Neural progenitor cell (in vitro differentiated cells): ENCODE data around the gene PYHIN1. TPM values are rescaled to one million over a fixed set of nuclear protein-coding genes. Genes with fewer than 3 reads are reported as not detected.

Source experiments
- DNase-seq: peaks from one replicate; pipeline ENCODE4 v3.0.0-alpha.2; 2016; ENCODE audit warnings: low spot score
- H2AFZ ChIP-seq: fragments of 200-600 bp; sonication (generic); replicated peaks from 2 replicates; pipeline ENCODE4 v1.6.1; 2016; ENCODE audit warnings: antibody characterized with exemption
- H3F3A ChIP-seq: fragments of 200-600 bp; sonication (generic); 2 replicates; pipeline ENCODE4 v1.6.1; 2016; ENCODE audit warnings: antibody characterized with exemption, low read depth
- H3K27ac ChIP-seq: fragments of 200-600 bp; sonication (generic); 2 replicates; pipeline ENCODE4 v1.5.1; 2016; ENCODE audit warnings: mild to moderate bottlenecking
- H3K27me3 ChIP-seq: fragments of 200-600 bp; sonication (generic); 2 replicates; pipeline ENCODE4 v1.6.1; 2016; ENCODE audit warnings: mild to moderate bottlenecking, moderate library complexity
- H3K36me3 ChIP-seq: fragments of 200-600 bp; sonication (generic); 2 replicates; pipeline ENCODE4 v1.5.1; 2016
- H3K4me1 ChIP-seq: fragments of 200-600 bp; sonication (generic); 2 replicates; pipeline ENCODE4 v1.6.1; 2016; ENCODE audit warnings: mixed run types
- H3K4me2 ChIP-seq: fragments of 200-600 bp; sonication (generic); 2 replicates; pipeline ENCODE4 v1.6.1; 2016
- H3K4me3 ChIP-seq: fragments of 200-600 bp; sonication (generic); 2 replicates; pipeline ENCODE4 v1.5.1; 2016
- H3K79me2 ChIP-seq: fragments of 200-600 bp; sonication (generic); 2 replicates; pipeline ENCODE4 v1.6.1; 2016; ENCODE audit warnings: low read depth
- H3K9ac ChIP-seq: fragments of 200-600 bp; sonication (generic); 2 replicates; pipeline ENCODE4 v1.6.1; 2016
- H3K9me3 ChIP-seq: fragments of 200-600 bp; sonication (generic); 2 replicates; pipeline ENCODE4 v1.5.1; 2016; ENCODE audit warnings: low read depth
- H4K20me1 ChIP-seq: fragments of 200-600 bp; sonication (generic); 2 replicates; pipeline ENCODE4 v1.6.1; 2016; ENCODE audit warnings: low read depth
- H3K27ac Mint-ChIP-seq: 3 replicates; pipeline ENCODE4 v1.8.0; 2021; ENCODE audit warnings: mixed read lengths
- H3K27me3 Mint-ChIP-seq: 2 replicates; pipeline ENCODE4 v1.8.0; 2022; ENCODE audit warnings: low read depth, mild to moderate bottlenecking, inconsistent platforms, moderate library complexity, mixed read lengths; ENCODE audit not compliant: insufficient read depth
- H3K36me3 Mint-ChIP-seq: 3 replicates; pipeline ENCODE4 v1.8.0; 2021; ENCODE audit warnings: mixed read lengths
- H3K4me1 Mint-ChIP-seq: 3 replicates; pipeline ENCODE4 v1.8.0; 2021; ENCODE audit warnings: mixed read lengths
- H3K4me3 Mint-ChIP-seq: 3 replicates; pipeline ENCODE4 v1.8.0; 2021; ENCODE audit warnings: mild to moderate bottlenecking, moderate library complexity, mixed read lengths
- H3K9me3 Mint-ChIP-seq: 3 replicates; pipeline ENCODE4 v1.8.0; 2020; ENCODE audit warnings: mixed read lengths
- EZH2 ChIP-seq: fragments of 200-600 bp; sonication (generic); IDR thresholded peaks from 2 replicates; pipeline ENCODE4 v1.6.1; 2017; ENCODE audit warnings: antibody characterized with exemption, mild to moderate bottlenecking, moderate library complexity
- EZH2phosphoT487 ChIP-seq: fragments of 200-600 bp; sonication (generic); IDR thresholded peaks from 2 replicates; pipeline ENCODE4 v1.6.1; 2017; ENCODE audit warnings: antibody characterized with exemption
- total RNA-seq: library from RNA; depleted of rRNA; stranded (reverse); fragments of >200 nt; gene quantifications from 2 replicates; pipeline ENCODE4 v1.2.3, GENCODE V29; 2015; ENCODE audit warnings: low replicate concordance
- TF ChIP-seq, protein P1 (sequence below): fragments of 200-600 bp; sonication (generic); IDR thresholded peaks from 2 replicates; pipeline ENCODE4 v1.5.1; 2017; ENCODE audit warnings: antibody characterized with exemption, mild to moderate bottlenecking

The PYHIN1 gene
- total RNA-seq, 1 donor from 2014 or later: not detected

DNA sequence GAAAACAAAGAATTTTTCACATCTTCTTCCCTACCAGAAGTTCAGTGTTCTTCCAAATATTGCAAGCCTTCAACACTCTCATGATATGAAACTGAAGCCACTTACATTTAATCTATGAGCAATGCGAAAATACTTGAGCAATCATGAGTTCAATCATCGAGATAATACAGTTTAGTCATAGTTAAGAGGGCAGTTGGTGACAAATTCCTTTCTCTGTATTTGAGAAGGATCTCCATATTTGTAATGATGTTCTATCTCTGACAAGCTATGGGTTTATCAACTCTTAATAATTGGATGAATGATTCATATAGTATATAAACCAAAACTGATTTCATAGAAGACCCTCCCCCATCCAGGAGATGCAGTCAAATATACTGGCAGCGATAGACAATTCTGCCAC, 29.7 kb upstream of the PYHIN1 start:
- H3K27ac Mint-ChIP-seq: no peak overlapping the region
- Histone ChIP-seq H3K27ac (no peak overlapping the region), H4K20me1 (no peaks in the 10 kb centered on the region), H3K79me2 (no peaks in the 10 kb centered on the region), H3K4me3 (no peak overlapping the region), H3K4me1 (no peaks in the 10 kb centered on the region), H3K9me3 (no peaks in the 10 kb centered on the region), H2AFZ (no peak overlapping the region), H3F3A (no peaks in the 10 kb centered on the region), H3K9ac (no peak overlapping the region), H3K4me2 (no peak overlapping the region), H3K27me3 (no peaks in the 10 kb centered on the region), H3K36me3 (no peaks in the 10 kb centered on the region)
- no peaks in the 10 kb centered on the region for H3K36me3 Mint-ChIP-seq
- H3K4me3 Mint-ChIP-seq: no peak overlapping the region
- no peaks in the 10 kb centered on the region for H3K27me3 Mint-ChIP-seq
- no peak for DNase-seq
- no peaks in the 10 kb centered on the region for H3K9me3 Mint-ChIP-seq
- H3K4me1 Mint-ChIP-seq: no peaks in the 10 kb centered on the region
- TF ChIP-seq EZH2: no peak
- no peak for TF ChIP-seq EZH2phosphoT487
- TF ChIP-seq, protein P1, sequence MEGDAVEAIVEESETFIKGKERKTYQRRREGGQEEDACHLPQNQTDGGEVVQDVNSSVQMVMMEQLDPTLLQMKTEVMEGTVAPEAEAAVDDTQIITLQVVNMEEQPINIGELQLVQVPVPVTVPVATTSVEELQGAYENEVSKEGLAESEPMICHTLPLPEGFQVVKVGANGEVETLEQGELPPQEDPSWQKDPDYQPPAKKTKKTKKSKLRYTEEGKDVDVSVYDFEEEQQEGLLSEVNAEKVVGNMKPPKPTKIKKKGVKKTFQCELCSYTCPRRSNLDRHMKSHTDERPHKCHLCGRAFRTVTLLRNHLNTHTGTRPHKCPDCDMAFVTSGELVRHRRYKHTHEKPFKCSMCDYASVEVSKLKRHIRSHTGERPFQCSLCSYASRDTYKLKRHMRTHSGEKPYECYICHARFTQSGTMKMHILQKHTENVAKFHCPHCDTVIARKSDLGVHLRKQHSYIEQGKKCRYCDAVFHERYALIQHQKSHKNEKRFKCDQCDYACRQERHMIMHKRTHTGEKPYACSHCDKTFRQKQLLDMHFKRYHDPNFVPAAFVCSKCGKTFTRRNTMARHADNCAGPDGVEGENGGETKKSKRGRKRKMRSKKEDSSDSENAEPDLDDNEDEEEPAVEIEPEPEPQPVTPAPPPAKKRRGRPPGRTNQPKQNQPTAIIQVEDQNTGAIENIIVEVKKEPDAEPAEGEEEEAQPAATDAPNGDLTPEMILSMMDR: no peak

DNA sequence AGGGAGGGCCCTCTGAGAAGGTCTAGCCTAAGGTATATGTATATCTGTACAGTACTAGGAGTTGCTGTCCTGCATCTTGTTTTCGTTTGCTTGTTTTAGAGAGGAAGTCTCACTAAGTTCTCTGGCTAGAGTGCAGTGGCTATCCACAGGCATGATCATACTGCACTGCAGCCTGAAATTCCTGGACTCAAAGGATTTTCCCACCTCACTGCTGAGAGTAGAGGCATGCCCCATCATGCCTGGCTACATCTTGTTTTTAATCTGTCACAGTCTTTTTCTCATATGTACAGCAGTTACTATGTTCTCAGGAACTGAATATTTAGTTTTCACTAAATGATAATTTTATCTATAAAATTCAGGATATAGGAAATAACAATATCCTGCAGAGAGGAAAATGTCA, 15.3 kb upstream of the PYHIN1 start:
- peaks cover 1% of the 10 kb centered on the region for H3K36me3 Mint-ChIP-seq
- Histone ChIP-seq H3K79me2 (no peaks in the 10 kb centered on the region), H3K4me2 (no peak overlapping the region), H3K36me3 (peaks cover 9% of the 10 kb centered on the region), H3K27me3 (no peaks in the 10 kb centered on the region), H3K27ac (no peak overlapping the region), H3K9me3 (peaks cover 3% of the 10 kb centered on the region), H3F3A (no peaks in the 10 kb centered on the region), H3K9ac (no peak overlapping the region), H3K4me3 (no peak overlapping the region), H3K4me1 (no peaks in the 10 kb centered on the region), H4K20me1 (no peaks in the 10 kb centered on the region), H2AFZ (peak overlapping the region; percentile 48)
- no peak overlapping the region for H3K4me3 Mint-ChIP-seq
- no peaks in the 10 kb centered on the region for H3K27me3 Mint-ChIP-seq
- no peak for DNase-seq
- peaks cover 11% of the 10 kb centered on the region for H3K9me3 Mint-ChIP-seq
- H3K4me1 Mint-ChIP-seq: no peaks in the 10 kb centered on the region
- no peak overlapping the region for H3K27ac Mint-ChIP-seq
- TF ChIP-seq EZH2 (no peak), EZH2phosphoT487 (no peak)
- TF ChIP-seq, protein P1: no peak

DNA sequence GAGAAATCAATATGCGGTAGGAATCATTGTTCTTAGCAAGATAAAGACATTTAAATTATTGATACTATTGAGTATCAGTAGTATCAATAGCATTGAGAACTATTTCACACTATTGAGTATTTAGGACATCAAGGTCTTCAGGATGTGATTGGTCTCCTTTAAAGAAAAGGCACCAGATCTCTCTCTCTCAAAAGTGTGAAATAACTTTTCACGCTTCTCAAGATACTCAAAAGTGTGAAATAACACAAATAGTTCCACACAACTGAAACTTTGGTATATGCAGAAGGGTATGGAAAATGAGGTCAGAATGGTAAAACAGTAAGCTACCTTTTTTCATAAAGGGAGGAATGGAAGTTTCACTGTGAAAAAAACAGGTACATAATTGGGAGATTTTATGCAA, 6.7 kb upstream of the PYHIN1 start:
- H3K27ac Mint-ChIP-seq: no peak overlapping the region
- no peaks in the 10 kb centered on the region for H3K4me1 ChIP-seq
- H3K9me3 Mint-ChIP-seq: peaks cover 5% of the 10 kb centered on the region
- no peak for TF ChIP-seq EZH2phosphoT487
- no peak overlapping the region for H3K4me2 ChIP-seq
- no peaks in the 10 kb centered on the region for H3K9me3 ChIP-seq
- H3K79me2 ChIP-seq: no peaks in the 10 kb centered on the region
- no peaks in the 10 kb centered on the region for H3K27me3 ChIP-seq
- no peaks in the 10 kb centered on the region for H4K20me1 ChIP-seq
- H3K9ac ChIP-seq: no peak overlapping the region
- H3F3A ChIP-seq: no peaks in the 10 kb centered on the region
- H3K4me3 Mint-ChIP-seq: no peak overlapping the region
- H3K4me3 ChIP-seq: no peak overlapping the region
- no peak overlapping the region for H3K27ac ChIP-seq
- DNase-seq: no peak
- H3K36me3 Mint-ChIP-seq: peaks cover under 1% of the 10 kb centered on the region
- H3K36me3 ChIP-seq: no peaks in the 10 kb centered on the region
- no peak overlapping the region for H2AFZ ChIP-seq
- no peaks in the 10 kb centered on the region for H3K27me3 Mint-ChIP-seq
- no peaks in the 10 kb centered on the region for H3K4me1 Mint-ChIP-seq

DNA sequence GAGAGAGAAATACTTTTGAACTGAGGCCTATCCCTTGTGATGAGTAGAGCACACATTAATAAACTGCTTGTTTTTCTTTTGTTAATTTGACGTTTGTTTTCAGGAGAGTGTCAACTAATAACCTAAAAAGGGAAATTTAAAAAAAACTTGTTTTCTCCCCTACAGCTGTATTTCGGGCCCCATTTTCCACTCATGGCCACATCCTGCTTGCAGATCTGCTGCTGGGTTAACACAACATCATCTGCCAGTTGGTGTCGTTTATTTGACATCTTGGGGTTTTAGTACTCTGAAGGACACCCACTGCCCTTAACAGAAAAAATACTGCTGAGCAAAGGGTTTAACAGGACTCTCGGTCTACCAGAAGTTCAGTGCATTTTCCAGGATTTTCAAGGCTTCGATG, 848 bp upstream of the PYHIN1 start:
- H3K4me1 ChIP-seq: no peaks in the 10 kb centered on the region
- Mint-ChIP-seq H3K4me1 (no peaks in the 10 kb centered on the region), H3K9me3 (no peaks in the 10 kb centered on the region), H3K4me3 (no peak overlapping the region), H3K27ac (no peak overlapping the region), H3K27me3 (no peaks in the 10 kb centered on the region), H3K36me3 (no peaks in the 10 kb centered on the region)
- H2AFZ ChIP-seq: no peak overlapping the region
- H3K9me3 ChIP-seq: no peaks in the 10 kb centered on the region
- no peaks in the 10 kb centered on the region for H3K27me3 ChIP-seq
- no peak overlapping the region for H3K4me2 ChIP-seq
- no peaks in the 10 kb centered on the region for H3K36me3 ChIP-seq
- no peak overlapping the region for H3K4me3 ChIP-seq
- no peaks in the 10 kb centered on the region for H3K79me2 ChIP-seq
- no peak for DNase-seq
- TF ChIP-seq, protein P1: no peak
- TF ChIP-seq EZH2phosphoT487 (no peak), EZH2 (no peak)
- no peak overlapping the region for H3K9ac ChIP-seq
- H4K20me1 ChIP-seq: no peaks in the 10 kb centered on the region
- H3F3A ChIP-seq: no peaks in the 10 kb centered on the region
- no peak overlapping the region for H3K27ac ChIP-seq
